GM18526 (cell line): ENCODE results near the gene NT5E.

Source experiments
- POLR2A ChIP-seq: IDR thresholded peaks from 3 replicates; pipeline ENCODE4 v1.6.1; 2011; ENCODE audit not compliant: insufficient read length; ENCODE audit errors: extremely low read depth

The NT5E gene

DNA sequence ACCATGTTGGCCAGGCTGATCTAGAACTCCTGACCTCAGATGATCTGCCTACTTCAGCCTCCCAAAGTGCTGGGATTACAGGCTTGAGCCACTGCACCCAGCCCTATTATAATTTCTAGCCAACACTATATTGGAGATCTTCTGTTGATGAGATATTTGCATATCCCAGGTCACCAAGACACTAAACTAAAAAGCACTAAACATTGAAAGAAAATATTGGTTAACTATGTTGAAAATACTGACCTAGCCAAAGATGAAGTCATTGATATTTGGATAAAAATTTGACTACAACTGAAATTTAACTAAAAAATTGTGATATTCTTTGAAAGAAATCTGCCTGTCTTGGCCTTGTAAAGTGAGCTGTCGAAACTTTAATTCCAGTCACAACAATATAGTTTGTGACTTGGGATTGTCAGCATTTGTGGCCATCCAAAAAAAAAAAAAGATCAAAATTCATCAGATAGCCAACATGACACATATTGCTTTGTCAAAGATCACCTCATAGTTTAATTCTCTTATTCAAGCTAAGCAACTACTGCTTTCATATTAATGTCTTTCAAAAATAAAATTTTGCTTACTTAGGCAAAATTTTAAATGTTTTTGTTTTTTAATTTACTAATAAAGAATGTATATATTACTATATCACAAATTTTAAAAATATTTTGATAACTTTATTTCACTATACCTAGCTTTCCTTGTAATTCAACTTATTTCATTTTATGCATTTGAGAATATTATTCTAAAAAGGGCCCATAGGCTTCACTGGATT, 6.3 kb upstream of the NT5E start:
- no peak for TF ChIP-seq POLR2A

DNA sequence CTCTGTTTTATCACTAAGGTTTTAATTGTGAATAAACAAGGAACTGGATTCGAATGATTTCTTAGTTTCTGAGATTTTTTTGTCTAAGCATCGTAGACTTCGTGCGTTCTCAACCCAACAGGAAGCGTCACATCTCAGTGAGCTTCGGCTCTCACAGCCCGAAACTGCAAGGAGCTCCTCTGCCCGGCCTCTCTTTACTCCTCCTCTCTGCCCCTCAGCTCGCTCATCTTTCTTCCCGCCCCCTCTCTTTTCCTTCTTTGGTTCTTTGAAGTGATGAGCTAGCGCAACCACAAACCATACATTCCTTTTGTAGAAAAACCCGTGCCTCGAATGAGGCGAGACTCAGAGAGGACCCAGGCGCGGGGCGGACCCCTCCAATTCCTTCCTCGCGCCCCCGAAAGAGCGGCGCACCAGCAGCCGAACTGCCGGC, 480 bp upstream of the NT5E start:
- no peak for TF ChIP-seq POLR2A

DNA sequence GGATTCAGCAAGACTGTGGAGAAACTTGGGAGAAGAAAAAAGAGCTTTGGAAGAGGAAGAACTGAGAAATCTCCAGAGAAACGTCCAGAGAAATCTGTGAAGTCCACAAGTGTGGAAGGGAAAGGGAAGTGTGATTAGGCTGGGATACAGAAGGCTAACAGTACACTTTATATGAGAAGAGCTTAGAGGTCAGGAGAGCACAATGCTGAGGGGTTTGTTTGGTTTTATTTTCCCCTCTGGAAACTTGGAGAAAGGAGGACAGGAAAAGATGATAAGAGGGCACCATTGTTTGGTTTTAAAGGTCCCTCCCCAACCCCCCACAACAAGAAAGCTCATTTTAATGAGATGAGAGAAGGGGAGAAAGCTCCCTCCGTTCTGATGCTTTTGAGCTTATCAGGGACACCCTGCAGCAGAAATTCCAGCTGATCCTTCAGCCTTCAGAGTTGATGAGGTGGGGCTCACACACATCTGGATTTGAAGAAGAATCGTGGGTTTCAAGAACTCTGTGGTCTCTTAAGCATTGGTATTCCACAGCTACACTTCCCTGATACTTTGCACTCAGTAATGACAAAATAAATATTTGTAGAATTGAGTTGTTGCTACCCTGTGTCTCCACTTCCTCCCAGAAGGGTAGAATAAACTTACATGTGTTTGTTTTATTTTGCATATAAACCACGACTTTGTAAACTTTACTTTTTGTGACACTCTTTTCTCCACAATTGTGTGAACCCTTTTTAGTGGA, 1.9 kb downstream of the NT5E start:
- TF ChIP-seq POLR2A, result no peak

DNA sequence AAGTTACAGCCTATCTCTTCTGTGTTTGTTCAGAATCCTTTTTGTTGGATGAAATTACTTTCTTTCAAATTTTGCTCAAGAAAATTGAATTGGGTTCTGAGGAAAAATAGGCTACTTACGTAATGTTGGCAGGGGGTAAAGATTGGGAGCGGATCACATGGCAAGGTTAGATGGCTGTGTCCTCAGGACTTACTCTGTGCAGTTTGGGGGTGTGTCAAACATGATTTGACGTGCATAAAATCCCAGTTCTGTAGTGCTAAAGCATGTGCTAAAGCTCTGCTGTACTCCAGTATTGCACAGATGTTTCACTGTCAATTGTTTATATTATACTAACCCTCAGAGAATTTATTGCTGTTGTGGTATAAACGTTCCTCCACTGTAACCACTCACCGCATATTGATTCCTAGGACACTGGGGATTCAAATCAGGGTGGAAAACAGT, 2.6 kb downstream of the NT5E start:
- no peak for TF ChIP-seq POLR2A

DNA sequence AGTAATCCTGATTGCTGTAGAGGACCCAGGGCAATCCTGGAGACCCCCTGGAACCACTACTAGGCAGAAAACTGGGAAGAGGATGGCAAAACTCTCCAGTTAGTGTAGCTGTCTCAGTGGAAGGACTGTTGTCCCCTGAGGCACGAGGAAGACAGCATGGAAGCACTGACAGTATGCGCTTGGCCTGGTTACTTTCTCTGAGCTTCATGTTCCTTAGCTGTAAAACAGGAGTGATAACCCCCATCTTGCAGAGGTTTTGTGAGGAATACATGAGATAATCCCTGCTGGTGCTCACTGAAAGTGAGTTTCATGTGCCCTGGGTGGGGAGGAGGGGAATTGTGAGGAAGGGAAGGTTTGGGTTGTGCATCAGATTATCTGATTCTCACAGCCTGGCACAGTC, 3.2 kb downstream of the NT5E start:
- TF ChIP-seq POLR2A, result no peak

DNA sequence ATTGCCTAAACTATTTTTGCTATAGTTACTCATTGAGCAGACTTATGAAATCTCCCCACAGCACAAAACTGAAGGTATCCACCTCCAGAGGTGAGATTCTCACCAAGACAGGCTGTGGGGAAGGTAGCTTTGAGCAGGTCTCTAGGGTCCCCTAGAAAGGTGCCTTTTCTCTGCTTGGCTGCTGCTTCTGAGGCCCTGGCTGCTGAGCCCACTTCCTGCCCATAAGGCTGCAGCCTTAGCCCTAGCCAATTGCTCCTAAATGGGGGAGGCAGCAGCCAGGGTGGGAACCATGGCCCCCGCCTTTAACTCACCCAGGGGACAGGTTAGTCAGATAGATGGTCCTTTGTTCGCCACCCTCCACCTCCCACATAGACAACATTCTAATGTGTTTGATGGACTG, 3.6 kb downstream of the NT5E start:
- no peak for TF ChIP-seq POLR2A

DNA sequence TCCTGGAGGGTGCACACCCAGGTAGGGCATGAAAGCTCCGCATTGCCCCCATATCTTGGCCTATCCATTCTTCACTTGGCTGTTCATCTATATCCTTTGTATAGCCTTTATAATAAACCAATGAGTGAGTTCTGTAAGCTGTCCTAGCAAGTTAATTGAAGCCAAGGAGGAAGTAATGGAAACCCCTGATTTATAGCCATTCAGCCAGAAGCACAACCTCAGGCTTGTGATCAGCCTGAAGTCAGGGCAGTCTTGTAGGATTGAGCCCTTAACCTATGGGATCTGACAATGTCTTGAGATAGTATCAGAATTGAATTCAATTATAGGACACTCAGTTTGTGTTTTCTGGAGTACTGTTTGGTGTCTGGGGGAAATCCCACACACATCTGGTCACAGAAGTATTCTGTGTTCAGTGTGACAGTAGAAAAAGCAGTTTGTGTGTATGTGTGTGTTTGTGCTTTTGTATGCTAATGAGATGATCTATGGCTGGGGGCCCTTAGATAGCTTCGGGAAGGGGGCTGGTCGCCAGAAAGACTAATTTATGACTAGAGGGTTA, 5.7 kb downstream of the NT5E start:
- TF ChIP-seq POLR2A, result no peak

DNA sequence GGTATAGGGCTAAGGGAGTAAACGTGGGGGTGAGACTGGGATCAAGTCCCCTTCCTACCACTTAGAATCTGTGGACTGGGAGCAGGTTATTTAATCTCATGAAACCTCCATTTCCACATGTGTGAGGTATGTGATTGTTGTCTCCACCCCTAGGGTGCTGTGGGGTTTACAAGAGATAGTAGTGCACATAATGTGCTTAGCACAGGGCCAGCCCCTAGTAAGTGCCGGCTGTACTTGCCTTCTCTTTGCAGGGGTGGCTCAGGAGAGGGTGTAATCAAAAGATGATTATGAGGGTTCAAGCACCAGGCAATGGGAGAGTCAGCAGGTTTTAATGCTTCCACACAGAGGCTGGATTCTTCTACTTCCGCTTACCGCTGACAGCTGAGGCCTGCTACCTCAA, 6.9 kb downstream of the NT5E start:
- no peak for TF ChIP-seq POLR2A

DNA sequence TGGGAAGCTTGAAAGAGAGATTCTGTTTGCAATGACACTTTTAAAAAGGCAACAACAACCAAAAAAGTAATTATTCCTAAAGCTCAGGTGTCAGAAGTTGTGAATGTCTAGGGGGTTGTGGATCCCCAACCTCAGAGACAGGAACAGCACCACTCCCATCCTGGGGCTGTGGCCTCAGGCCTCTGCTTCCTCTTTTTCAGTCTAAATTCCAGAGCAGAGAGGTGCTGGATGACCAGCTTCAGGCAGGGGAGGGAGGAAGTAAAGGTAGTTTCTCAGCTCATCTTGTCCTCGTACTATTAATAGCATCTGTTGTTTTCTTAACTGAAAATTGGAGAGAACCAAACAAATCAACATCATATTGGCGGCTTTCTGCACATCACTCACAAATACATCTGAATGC, 8.3 kb downstream of the NT5E start:
- TF ChIP-seq POLR2A, result no peak

DNA sequence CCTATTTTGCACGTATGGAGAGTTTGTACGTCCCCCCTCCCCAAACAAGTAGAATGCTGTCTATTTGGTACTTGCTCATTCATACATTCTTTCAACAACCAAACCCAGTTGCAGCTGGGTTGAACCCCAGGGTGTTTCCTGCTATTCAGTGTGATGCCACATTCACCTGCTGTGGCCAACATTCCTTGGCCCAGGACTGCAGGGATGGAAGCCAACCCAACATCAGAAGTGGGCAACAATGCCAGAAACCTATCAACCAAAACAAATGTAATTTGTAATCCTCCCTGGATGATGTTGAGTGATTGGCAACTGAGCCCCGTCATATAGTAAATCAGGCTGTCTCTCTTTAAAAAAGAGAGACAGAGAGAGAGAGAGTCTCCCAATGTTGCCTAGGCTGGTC, 8.9 kb downstream of the NT5E start:
- TF ChIP-seq POLR2A, result no peak

DNA sequence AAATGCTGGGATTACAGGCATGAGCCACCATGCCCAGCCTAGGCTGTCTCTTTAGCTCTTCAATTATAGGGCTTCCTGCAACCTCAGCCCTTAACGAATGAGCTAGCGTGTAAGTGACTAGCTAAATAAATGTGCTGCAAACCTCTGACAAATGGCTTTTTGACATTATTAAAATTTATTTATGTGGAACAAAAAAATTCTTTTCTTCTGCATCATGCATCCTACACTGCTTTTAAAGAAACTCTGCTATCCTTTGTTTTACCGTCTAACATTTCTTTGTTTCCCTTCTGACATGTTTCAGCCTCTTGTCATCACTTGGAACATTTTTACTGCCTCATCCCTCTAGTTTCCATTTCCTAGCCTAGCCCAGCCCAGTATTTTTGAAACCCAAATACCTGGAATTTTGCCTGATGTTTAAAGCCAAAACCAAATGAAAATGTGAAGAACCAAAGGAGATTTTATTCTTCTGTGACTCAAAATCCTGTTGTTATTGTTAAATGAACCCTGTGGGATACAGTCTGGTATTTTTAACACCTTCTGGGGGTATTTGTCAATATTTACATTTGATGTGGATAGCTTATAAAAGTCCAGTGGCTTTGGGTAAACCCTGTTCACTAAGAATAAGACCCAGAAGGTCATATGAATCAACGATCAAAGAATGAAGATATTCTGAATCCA, 9.5 kb downstream of the NT5E start:
- no peak for TF ChIP-seq POLR2A

DNA sequence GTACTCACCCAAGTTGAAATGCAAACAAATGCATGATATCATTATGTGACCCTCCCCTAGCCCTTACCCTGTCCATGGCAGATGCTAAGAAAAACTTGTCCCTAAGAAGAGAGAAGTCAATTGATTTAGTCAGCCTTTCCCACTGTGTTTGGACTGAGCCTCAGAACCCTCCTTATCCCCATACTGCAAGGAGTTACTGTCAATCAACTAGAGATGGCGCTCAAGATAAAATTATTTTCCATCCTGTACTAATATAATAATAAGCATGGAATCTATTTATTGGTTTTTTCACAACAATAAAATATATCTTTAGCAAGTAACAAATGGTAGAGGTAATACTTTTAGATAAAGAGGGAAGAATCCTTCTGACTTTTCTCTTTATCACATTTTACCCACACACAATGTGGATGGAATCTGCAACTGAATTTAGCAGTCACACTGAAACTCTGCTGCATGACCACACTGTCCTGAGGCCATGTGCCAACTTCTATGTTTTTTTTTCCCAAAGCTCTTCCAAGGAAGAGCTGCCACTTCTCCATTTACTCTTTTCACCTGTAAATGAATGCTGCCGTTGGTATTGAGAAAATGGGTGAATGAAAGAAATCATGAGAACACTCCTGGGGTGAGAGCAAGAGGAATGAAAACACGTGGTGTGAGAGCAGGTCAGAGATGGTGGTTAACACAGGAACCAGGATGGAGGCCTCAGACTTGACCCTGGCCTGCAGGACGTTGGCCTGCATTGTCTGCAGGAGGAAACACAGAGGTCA, 10.5 kb downstream of the NT5E start:
- no peak for TF ChIP-seq POLR2A

DNA sequence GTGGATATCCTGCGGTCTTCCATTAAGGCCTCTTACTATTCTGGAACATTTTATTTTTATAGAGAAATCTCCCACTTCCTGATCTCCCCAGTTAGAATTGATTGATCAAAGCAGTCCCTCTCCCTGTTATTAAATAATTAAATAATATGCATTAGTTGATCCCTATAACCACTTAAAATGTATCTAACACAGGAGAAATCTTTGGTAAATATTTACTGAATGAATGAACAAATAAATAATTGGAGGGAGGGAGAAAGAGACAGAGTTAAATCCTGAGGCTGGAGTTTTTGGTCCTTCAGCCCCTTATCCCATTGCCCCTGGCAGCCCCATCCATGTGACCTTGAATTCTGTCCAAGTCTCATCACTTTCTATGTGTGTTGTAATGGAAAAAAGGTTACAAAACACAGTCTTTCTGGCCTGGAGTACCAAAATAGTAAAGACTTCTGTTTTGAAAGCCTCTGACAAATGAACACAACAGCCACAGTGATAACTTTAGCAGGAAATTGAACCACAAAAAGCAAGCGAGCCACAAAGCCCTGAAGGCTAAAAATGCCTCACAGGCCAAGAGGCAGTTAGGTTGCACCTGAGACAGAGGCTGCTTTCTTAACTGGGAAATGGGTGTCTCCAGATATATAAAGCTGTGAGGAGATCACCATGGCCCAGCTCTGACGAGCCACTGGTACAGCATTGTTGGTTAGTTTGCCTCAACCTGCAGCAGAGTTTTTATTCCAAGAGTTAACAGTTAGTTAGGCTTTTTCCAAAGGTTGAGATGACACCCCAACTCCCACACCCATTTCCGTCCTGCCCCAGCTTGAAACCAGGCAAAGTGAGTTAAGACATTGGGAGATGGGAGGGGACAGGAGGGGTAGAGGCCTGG, 11.3 kb downstream of the NT5E start:
- TF ChIP-seq POLR2A, result no peak

DNA sequence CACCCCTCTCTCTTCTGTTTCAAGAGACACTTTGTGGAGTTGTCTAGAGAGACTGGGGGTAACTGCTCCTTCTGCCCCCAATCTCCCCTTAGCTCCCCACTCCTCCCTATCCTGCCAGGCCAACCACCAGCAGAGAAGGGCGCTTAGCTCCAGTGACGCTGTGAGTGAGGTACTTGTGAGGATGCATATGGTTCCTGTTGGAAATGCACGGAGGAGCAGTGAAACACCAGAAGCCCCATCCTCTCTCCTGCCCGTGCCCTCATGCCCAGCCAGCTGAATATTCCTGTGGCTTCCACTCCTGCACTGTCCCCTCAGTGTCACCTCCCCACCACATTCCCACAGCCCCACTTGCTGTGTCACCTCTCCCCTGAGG, 11.9 kb downstream of the NT5E start:
- TF ChIP-seq POLR2A, result no peak
